H1 (cell line): ENCODE measurements around the gene ARL5C.

ENCODE experiments used
- CBX8 ChIP-seq: fragments of 300-800, 300-1000 bp; sonication (generic); IDR thresholded peaks from 2 replicates; pipeline ENCODE4 v1.7.1; 2016; ENCODE audit warnings: low read depth, low read length, borderline replicate concordance
- CEBPB ChIP-seq: IDR thresholded peaks from 2 replicates; pipeline ENCODE4 v1.6.1; 2012; ENCODE audit warnings: low read depth, low read length
- CTCF ChIP-seq, 3 experiments: IDR thresholded peaks; 1 replicate in 2 of 3; 2 replicates in 1 of 3; pipeline versions ENCODE4 v1.5.1 to v1.6.1; 2011; ENCODE audit warnings: low read length in 3 of 3, mild to moderate bottlenecking in 3 of 3, inconsistent platforms in 2 of 3, low read depth in 1 of 3, moderate library complexity in 1 of 3; ENCODE audit not compliant: insufficient read depth in 1 of 3; ENCODE audit errors: control extremely low read depth in 1 of 3
- MAX ChIP-seq: IDR thresholded peaks from 2 replicates; pipeline ENCODE4 v1.6.1; 2012; ENCODE audit warnings: inconsistent platforms
- POLR2A ChIP-seq, 2 experiments: IDR thresholded peaks; 1 replicate in 1 of 2; 2 replicates in 1 of 2; pipeline ENCODE4 v1.6.1; 2011; ENCODE audit warnings: low read depth in 2 of 2, low read length in 2 of 2, mild to moderate bottlenecking in 2 of 2; ENCODE audit errors: control extremely low read depth in 1 of 2
- POLR2AphosphoS5 ChIP-seq: IDR thresholded peaks from 2 replicates; pipeline ENCODE4 v1.6.1; 2011; ENCODE audit warnings: low read depth, low read length
- SIRT6 ChIP-seq: IDR thresholded peaks from one replicate; pipeline ENCODE4 v1.7.1; 2012; ENCODE audit warnings: low read length, inconsistent platforms
- SIX5 ChIP-seq: IDR thresholded peaks from 2 replicates; pipeline ENCODE4 v1.6.1; 2011; ENCODE audit warnings: mild to moderate bottlenecking, low read depth, low read length
- TAF7 ChIP-seq: optimal IDR thresholded peaks from 2 replicates; pipeline ENCODE3; 2011; ENCODE audit warnings: low read depth, mild to moderate bottlenecking, inconsistent platforms, low read length, moderate library complexity, borderline replicate concordance

DNA sequence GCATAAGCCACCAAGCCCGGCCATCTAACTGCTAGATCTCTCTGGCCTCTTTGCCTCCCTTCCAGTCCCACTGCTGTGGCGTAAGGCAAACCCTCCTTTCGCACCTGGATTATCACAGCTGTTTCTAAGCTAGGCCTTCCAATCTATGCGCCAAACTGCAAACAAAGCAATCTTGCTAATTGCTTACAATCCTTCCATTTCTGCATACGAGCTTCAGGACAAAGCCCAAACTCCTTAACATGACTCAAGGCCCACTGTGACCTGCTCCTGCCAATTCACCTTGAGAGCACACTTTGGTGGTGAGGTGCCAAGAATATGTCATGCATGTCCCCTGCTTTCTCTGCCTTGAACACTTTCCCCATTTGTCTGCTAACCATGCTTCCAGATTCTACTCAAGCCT is 6.0 kb upstream of the ARL5C start:
- no peak for TF ChIP-seq CEBPB
- TF ChIP-seq CBX8 = no peak
- TF ChIP-seq SIX5 = no peak
- no peak for TF ChIP-seq TAF7
- TF ChIP-seq CTCF (IDR thresholded peaks at IDR 0.05; ENCODE audit: control extremely low read depth in 1 of 3, insufficient read depth in 1 of 3, low read depth in 1 of 3, low read length in 3 of 3) = no peak
- TF ChIP-seq MAX = no peak
- TF ChIP-seq SIRT6 = no peak
- no peak for TF ChIP-seq POLR2AphosphoS5
- TF ChIP-seq POLR2A (IDR thresholded peaks at IDR 0.05; ENCODE audit: control extremely low read depth in 1 of 2, low read depth in 2 of 2, low read length in 2 of 2) = no peak
